BE2C (cell line): ENCODE data around the gene LRCH2.

ENCODE experiments used
- DNase-seq: peaks from one replicate; pipeline ENCODE4 v3.0.0-alpha.2; 2020
- H3K27me3 ChIP-seq: fragments of 250-450 bp; sonication (Bioruptor Pico); 2 replicates; pipeline ENCODE4 v1.5.1; 2020; ENCODE audit warnings: mild to moderate bottlenecking
- H3K36me3 ChIP-seq: fragments of 250-450 bp; sonication (Bioruptor Pico); 2 replicates; pipeline ENCODE4 v1.5.1; 2020; ENCODE audit warnings: mild to moderate bottlenecking
- H3K4me1 ChIP-seq: fragments of 250-450 bp; sonication (Bioruptor Pico); 2 replicates; pipeline ENCODE4 v1.5.1; 2020
- H3K4me3 ChIP-seq: 2 replicates; pipeline ENCODE4 v1.5.1; 2011; ENCODE audit warnings: low read depth, low read length
- H3K9me3 ChIP-seq: fragments of 250-450 bp; sonication (Bioruptor Pico); 2 replicates; pipeline ENCODE4 v1.5.1; 2020
- TF ChIP-seq, protein P1 (sequence below): IDR thresholded peaks from 2 replicates; pipeline ENCODE4 v1.5.1; 2012; ENCODE audit warnings: mild to moderate bottlenecking, low read depth, low read length

Gene LRCH2

GRCh38 chrX:115190636-115191489 lies 43.0 kb downstream of the LRCH2 start:
- TF ChIP-seq, protein P1, sequence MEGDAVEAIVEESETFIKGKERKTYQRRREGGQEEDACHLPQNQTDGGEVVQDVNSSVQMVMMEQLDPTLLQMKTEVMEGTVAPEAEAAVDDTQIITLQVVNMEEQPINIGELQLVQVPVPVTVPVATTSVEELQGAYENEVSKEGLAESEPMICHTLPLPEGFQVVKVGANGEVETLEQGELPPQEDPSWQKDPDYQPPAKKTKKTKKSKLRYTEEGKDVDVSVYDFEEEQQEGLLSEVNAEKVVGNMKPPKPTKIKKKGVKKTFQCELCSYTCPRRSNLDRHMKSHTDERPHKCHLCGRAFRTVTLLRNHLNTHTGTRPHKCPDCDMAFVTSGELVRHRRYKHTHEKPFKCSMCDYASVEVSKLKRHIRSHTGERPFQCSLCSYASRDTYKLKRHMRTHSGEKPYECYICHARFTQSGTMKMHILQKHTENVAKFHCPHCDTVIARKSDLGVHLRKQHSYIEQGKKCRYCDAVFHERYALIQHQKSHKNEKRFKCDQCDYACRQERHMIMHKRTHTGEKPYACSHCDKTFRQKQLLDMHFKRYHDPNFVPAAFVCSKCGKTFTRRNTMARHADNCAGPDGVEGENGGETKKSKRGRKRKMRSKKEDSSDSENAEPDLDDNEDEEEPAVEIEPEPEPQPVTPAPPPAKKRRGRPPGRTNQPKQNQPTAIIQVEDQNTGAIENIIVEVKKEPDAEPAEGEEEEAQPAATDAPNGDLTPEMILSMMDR, result no peak
- Histone ChIP-seq H3K4me1 (no peaks in the 10 kb centered on the region), H3K4me3 (no peak overlapping the region), H3K9me3 (no peaks in the 10 kb centered on the region), H3K27me3 (no peaks in the 10 kb centered on the region), H3K36me3 (no peaks in the 10 kb centered on the region)
- no peak for DNase-seq

- TF ChIP-seq, protein P1, result no peak
Measured at GRCh38 chrX:115189646-115190635, 44.0 kb downstream of the LRCH2 start.

DNA sequence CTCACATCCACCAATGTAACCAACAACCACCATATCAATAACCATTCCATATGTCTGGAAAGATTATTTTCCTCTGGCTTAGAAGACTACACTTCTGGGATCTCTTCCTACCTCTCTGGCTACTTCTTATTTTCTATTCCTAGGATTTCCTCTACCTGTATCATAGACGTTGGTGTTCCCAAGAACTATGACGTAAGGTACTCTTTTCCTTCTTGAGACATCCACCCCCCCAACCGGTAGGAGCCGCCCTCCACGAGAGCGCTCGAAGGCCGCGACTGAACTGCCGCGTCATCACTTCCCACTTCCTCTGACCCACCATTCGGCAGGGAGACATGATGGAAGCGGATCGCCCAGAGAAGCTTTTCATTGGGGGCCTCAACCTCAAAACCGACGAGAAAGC lies 44.8 kb downstream of the LRCH2 start, which contains the start of gene RBMXL3:
TSS of gene RBMXL3 (plus strand) at position 301 of the 400 bp plus-strand sequence. CDS start at position 333, 32 bp downstream.
- TF ChIP-seq, protein P1, result no peak
- Histone ChIP-seq H3K27me3 (no peaks in the 10 kb centered on the region), H3K4me1 (no peaks in the 10 kb centered on the region), H3K4me3 (no peak within 1 kb of the TSS), H3K9me3 (no peaks in the 10 kb centered on the region), H3K36me3 (no peaks in the 10 kb centered on the region)
- DNase-seq, result no peak

More at GRCh38 chrX:115189646-115190635, 44.0 kb downstream of the LRCH2 start:
- no peaks in the 10 kb centered on the region for H3K4me1 ChIP-seq
- H3K4me3 ChIP-seq, result no peak overlapping the region
- no peak for DNase-seq
- no peaks in the 10 kb centered on the region for H3K36me3 ChIP-seq
- no peaks in the 10 kb centered on the region for H3K27me3 ChIP-seq
- no peaks in the 10 kb centered on the region for H3K9me3 ChIP-seq

GRCh38 chrX:115183980-115184379 lies 49.9 kb downstream of the LRCH2 start:
- no peak overlapping the region for H3K4me3 ChIP-seq
- H3K9me3 ChIP-seq, result no peaks in the 10 kb centered on the region
- no peak for DNase-seq
- H3K36me3 ChIP-seq, result no peaks in the 10 kb centered on the region
- no peaks in the 10 kb centered on the region for H3K4me1 ChIP-seq
- TF ChIP-seq, protein P1, result no peak
- no peaks in the 10 kb centered on the region for H3K27me3 ChIP-seq

DNA sequence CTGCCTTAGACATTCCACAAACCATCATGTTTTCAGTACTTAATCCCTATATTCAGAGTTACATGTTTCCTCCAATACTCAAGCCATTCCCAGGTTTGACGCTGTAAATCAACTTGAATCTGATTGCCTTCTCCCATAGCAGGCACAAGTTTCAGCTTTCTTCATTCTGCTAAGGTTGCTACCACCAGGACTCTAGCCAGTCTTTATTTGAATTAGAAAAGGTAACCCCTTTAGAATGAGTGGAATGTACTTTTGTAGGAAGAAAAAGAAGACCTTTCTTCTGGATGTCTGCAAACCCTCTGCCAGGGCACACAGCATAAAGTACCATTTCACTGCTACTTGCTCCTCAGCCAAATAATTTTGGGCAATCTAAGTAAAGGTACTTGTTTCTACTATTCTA lies 55.4 kb downstream of the LRCH2 start:
- Histone ChIP-seq H3K36me3 (no peaks in the 10 kb centered on the region), H3K27me3 (no peaks in the 10 kb centered on the region), H3K4me1 (no peaks in the 10 kb centered on the region), H3K9me3 (no peaks in the 10 kb centered on the region), H3K4me3 (no peak overlapping the region)
- DNase-seq, result no peak
- TF ChIP-seq, protein P1, result no peak
